GM12878 (cell line): Measurements from ENCODE around the gene SIM2. TPM values are rescaled to one million over a fixed set of nuclear protein-coding genes. Genes with fewer than 3 reads are reported as not detected.

ENCODE experiments used
- ATAC-seq: fragments of 200-7000 bp; cut with Tn5 transposase; 3 replicates; pipeline ENCODE4 v1.9.1; 2020; ENCODE audit warnings: mild to moderate bottlenecking, moderate library complexity
- BruUV-seq: library from RNA; stranded (reverse); fragments of 400-500 nt; replicated peaks from 2 replicates; lab custom pipeline; 2021; lab: Mats Ljungman, UMichigan
- CTCF ChIA-PET: fragments of 300-600 bp; sonication (Branson Sonifier 250); formaldehyde crosslinking; extraction: SDS; loops from one replicate; lab custom pipeline; 2021; ENCODE audit warnings: inconsistent platforms; lab: Yijun Ruan, JAX
- POLR2A ChIA-PET: fragments of 350-600 bp; formaldehyde crosslinking; extraction: SDS; loops from one replicate; lab custom pipeline; 2021; ENCODE audit warnings: inconsistent platforms; lab: Charles Lee
- RAD21 ChIA-PET: fragments of 300-600 bp; sonication (Branson Sonifier 250); formaldehyde crosslinking; loops from one replicate; lab custom pipeline; 2023; ENCODE audit warnings: antibody characterized with exemption; ENCODE audit not compliant: unreplicated experiment; lab: Charles Lee
- SMC1A ChIA-PET: fragments of 300-600 bp; sonication (Branson Sonifier 250); formaldehyde crosslinking; loops from one replicate; lab custom pipeline; 2023; ENCODE audit not compliant: unreplicated experiment, uncharacterized antibody; lab: Charles Lee
- DNase-seq: peaks from one replicate; pipeline ENCODE4 v3.0.0-alpha.2; 2011; ENCODE audit warnings: low read depth, low spot score
- FAIRE-seq: peaks from 3 replicates; lab custom pipeline; 2011; peaks lifted over from hg19 to GRCh38; lab: Jason Lieb, UNC
- H2AFZ ChIP-seq: 2 replicates; pipeline ENCODE4 v1.6.0; 2011; ENCODE audit warnings: low read depth, low read length, control low read depth; ENCODE audit not compliant: control insufficient read depth
- H3K27ac ChIP-seq: 2 replicates; pipeline ENCODE4 v1.5.1; 2011; ENCODE audit warnings: control low read depth; ENCODE audit not compliant: control insufficient read depth, insufficient read depth
- H3K27me3 ChIP-seq, 2 experiments: replicated peaks in 1 of 2; 2 replicates each; pipeline versions ENCODE4 v1.6.0 to v1.6.1; 2011; ENCODE audit warnings: low read length in 1 of 2; ENCODE audit not compliant: control insufficient read depth in 2 of 2, insufficient read depth in 2 of 2
- H3K36me3 ChIP-seq, 2 experiments: 2 replicates each; pipeline ENCODE4 v1.5.1; 2011; ENCODE audit warnings: low read length in 1 of 2; ENCODE audit not compliant: control insufficient read depth in 2 of 2, insufficient read depth in 2 of 2
- H3K4me1 ChIP-seq: 2 replicates; pipeline ENCODE4 v1.6.1; 2011; ENCODE audit warnings: mild to moderate bottlenecking, low read length, moderate library complexity, mixed read lengths; ENCODE audit not compliant: control insufficient read depth, insufficient read depth
- H3K4me2 ChIP-seq: 2 replicates; pipeline ENCODE4 v1.6.0; 2011; ENCODE audit warnings: control low read depth; ENCODE audit not compliant: control insufficient read depth, insufficient read depth
- H3K4me3 ChIP-seq: fragments of 200-600 bp; sonication (generic); 2 replicates; pipeline ENCODE4 v1.5.1; 2016
- H3K79me2 ChIP-seq: 2 replicates; pipeline ENCODE4 v1.6.0; 2011; ENCODE audit warnings: low read length; ENCODE audit not compliant: control insufficient read depth, insufficient read depth
- H3K9ac ChIP-seq: 2 replicates; pipeline ENCODE4 v1.8.0; 2011; ENCODE audit warnings: low read length, control low read depth, mixed read lengths; ENCODE audit not compliant: control insufficient read depth, insufficient read depth
- H3K9me3 ChIP-seq: replicated peaks from 3 replicates; pipeline ENCODE4 v1.5.1; 2011; ENCODE audit warnings: mild to moderate bottlenecking, low read length; ENCODE audit not compliant: control insufficient read depth, insufficient read depth
- H4K20me1 ChIP-seq: 2 replicates; pipeline ENCODE4 v1.6.0; 2011; ENCODE audit not compliant: control insufficient read depth, insufficient read depth
- BCL11A ChIP-seq: IDR thresholded peaks from 2 replicates; pipeline ENCODE4 v1.6.1; 2011; ENCODE audit warnings: low read depth, low read length
- BHLHE40 ChIP-seq, 2 experiments: fragments of 450-650 bp in 1 of 2; IDR thresholded peaks; 2 replicates each; pipeline ENCODE4 v1.6.1; 2011 to 2017; ENCODE audit warnings: low read depth in 2 of 2, borderline replicate concordance in 1 of 2, improper control_type of control experiment in 1 of 2, low read length in 1 of 2, mild to moderate bottlenecking in 1 of 2
- BRCA1 ChIP-seq: IDR thresholded peaks from 2 replicates; pipeline ENCODE4 v1.6.1; 2011; ENCODE audit warnings: low read depth, low read length, improper control_type of control experiment
- CBFB ChIP-seq: IDR thresholded peaks from 2 replicates; pipeline ENCODE4 v1.6.1; 2016; ENCODE audit warnings: antibody characterized with exemption, low read depth
- CHD1 ChIP-seq: IDR thresholded peaks from 2 replicates; pipeline ENCODE4 v1.6.1; 2012; ENCODE audit warnings: low read depth, low read length, improper control_type of control experiment
- EZH2 ChIP-seq: IDR thresholded peaks from 2 replicates; pipeline ENCODE4 v1.6.1; 2012; ENCODE audit warnings: low read depth, mild to moderate bottlenecking, control low read depth, inconsistent platforms, low read length, borderline replicate concordance; ENCODE audit not compliant: control insufficient read depth
- JUNB ChIP-seq: IDR thresholded peaks from 2 replicates; pipeline ENCODE4 v1.6.1; 2016; ENCODE audit warnings: antibody characterized with exemption, mild to moderate bottlenecking
- MTA2 ChIP-seq: fragments of 450-650 bp; IDR thresholded peaks from 2 replicates; pipeline ENCODE4 v1.6.1; 2016; ENCODE audit warnings: low read depth, mild to moderate bottlenecking, moderate library complexity
- NFIC ChIP-seq: IDR thresholded peaks from 2 replicates; pipeline ENCODE4 v1.6.1; 2012; ENCODE audit warnings: low read depth, mild to moderate bottlenecking, inconsistent platforms, low read length, moderate library complexity
- RAD21 ChIP-seq: IDR thresholded peaks from 2 replicates; pipeline ENCODE4 v1.6.1; 2011; ENCODE audit warnings: mild to moderate bottlenecking, low read depth, low read length, moderate library complexity; ENCODE audit not compliant: insufficient read depth
- RUNX3 ChIP-seq: IDR thresholded peaks from 2 replicates; pipeline ENCODE4 v1.6.1; 2012; ENCODE audit warnings: low read length, inconsistent platforms
- SIX5 ChIP-seq: IDR thresholded peaks from 2 replicates; pipeline ENCODE4 v1.6.1; 2011; ENCODE audit warnings: mild to moderate bottlenecking, low read depth, low read length, moderate library complexity; ENCODE audit not compliant: severe bottlenecking
- SMARCA5 ChIP-seq: fragments of 450-650 bp; IDR thresholded peaks from 2 replicates; pipeline ENCODE4 v1.6.1; 2017; ENCODE audit warnings: mild to moderate bottlenecking
- WGBS: methylation state at CpG from one replicate; pipeline ENCODE4 v1.1.6; 2016; ENCODE audit warnings: low lambda C conversion rate; ENCODE audit not compliant: insufficient replicate concordance, insufficient coverage; ENCODE audit errors: missing lambda C conversion rate; 5-methylcytosine and 5-hydroxymethylcytosine counted together
- in situ Hi-C: fragments of 300-500 bp; cut with MboI; formaldehyde crosslinking; loops from 9 replicates; pipeline ENCODE4 v1.14.3; 2018; ENCODE audit warnings: mixed read lengths
- intact Hi-C: fragments of 100-400 bp; cut with micrococcal nuclease; formaldehyde crosslinking; loops from one replicate; pipeline ENCODE4 v1.14.2; 2022; ENCODE audit not compliant: unreplicated experiment
- polyA plus RNA-seq, 11 experiments: library from polyadenylated mRNA; depleted of rRNA in 4 of 11; unstranded in 6 of 11; stranded (reverse) in 5 of 11; fragments of >200 nt; fragmentation: Nextera tagmentation in 4 of 11; fragmentation: Illumina TruSeq in 1 of 11; extraction: Ambion mirVana in 4 of 11; extraction: Trizol in 1 of 11; gene quantifications; 1 replicate in 1 of 11; 2 replicates in 10 of 11; pipeline versions ENCODE4 v1.2.1 to v1.2.3, GENCODE V29; 2011 to 2016; ENCODE audit warnings: inconsistent platforms in 2 of 11, missing spikeins in 2 of 11, low read depth in 1 of 11
- total RNA-seq, 4 experiments: library from RNA; depleted of rRNA in 3 of 4; stranded (reverse); fragments of >200 nt in 3 of 4; fragmentation: Illumina TruSeq in 1 of 4; extraction: Trizol in 1 of 4; gene quantifications; 2 replicates each; pipeline versions ENCODE4 v1.2.1 to v1.2.3, GENCODE V29; 2013 to 2021
- TF ChIP-seq, protein P1 (sequence below): IDR thresholded peaks from 2 replicates; pipeline ENCODE4 v1.6.1; 2012; ENCODE audit warnings: improper control_type of control experiment, low read depth, low read length; ENCODE audit not compliant: insufficient replicate concordance
- TF ChIP-seq, protein P2 (sequence below): fragments of 450-650 bp; IDR thresholded peaks from 2 replicates; pipeline ENCODE4 v1.6.1; 2018; ENCODE audit warnings: borderline replicate concordance, mild to moderate bottlenecking; ENCODE audit not compliant: partially characterized antibody
- TF ChIP-seq, protein P3 (sequence below): IDR thresholded peaks from 2 replicates; pipeline ENCODE4 v1.6.1; 2012; ENCODE audit warnings: low read depth, low read length, improper control_type of control experiment

Gene SIM2
- total and polyA plus RNA-seq, 10 of the 15 experiments (the other 5 are each of a cell fraction or from before 2014, with no cell fraction given) = 0.02 to 0.15 (median 0.05) TPM; not detected in 7

DNA sequence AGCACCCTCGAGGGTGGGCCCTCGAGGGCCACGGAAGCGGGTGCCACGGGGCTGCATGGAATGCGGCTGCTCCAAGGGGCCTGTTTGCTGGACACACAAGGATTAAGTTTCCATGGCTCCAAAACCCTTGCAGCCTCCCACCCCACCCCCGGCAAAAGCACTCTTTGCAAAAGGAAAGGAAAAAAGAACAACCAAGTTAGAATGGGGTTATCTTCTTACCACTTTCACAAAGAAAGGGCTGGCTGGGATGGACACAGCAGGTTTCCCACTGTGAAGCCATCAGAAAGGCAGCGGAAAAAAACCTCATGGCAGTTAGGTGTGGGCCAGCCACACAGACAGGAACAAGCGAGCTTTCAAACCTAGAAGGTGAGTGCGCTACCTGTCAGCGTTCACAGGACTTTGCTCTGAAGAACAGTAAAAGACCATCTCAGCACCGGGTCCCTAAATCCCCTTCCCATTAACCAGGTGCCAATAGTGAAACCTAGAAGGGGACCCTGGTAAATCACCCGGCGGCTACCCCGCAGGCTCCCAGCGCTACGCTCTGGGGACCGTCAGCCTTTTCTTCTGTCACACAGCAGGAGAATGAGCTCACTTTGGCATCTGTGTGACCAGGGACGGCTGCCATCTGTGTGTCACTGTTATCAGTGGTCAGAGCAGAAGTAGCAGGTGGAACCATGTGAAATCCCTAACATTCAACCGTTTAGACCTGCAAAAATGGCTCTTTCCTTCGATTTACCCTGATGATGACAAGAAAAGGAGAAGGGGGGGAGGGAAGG lies 93.0 kb downstream of the SIM2 start:
- BruUV-seq = no TSS peak

More for the DNA sequence above, 93.0 kb downstream of the SIM2 start:
- Histone ChIP-seq H4K20me1 (no peaks in the 10 kb centered on the region), H3K4me3 (no peak overlapping the region), H3K4me1 (no peaks in the 10 kb centered on the region), H3K79me2 (no peaks in the 10 kb centered on the region), H3K27me3 (no peaks in the 10 kb centered on the region), H2AFZ (no peak overlapping the region), H3K4me2 (no peak overlapping the region), H3K36me3 (no peaks in the 10 kb centered on the region), H3K27ac (no peak overlapping the region), H3K9me3 (no peaks in the 10 kb centered on the region; the same call in 2 of the 3 replicates)
- no peak for FAIRE-seq
- ChIA-PET RAD21 (no interaction called here), SMC1A (no interaction called here), POLR2A (no interaction called here)
- in situ Hi-C loops = no loop called here
- intact Hi-C loops = no loop called here
- WGBS = 83% methylated on average over 20 of the region's 21 CpGs
- ATAC-seq = no peak
- TF ChIP-seq SIX5 = no peak
- no peak for TF ChIP-seq CHD1
- TF ChIP-seq BRCA1 = no peak
- no peak for TF ChIP-seq BCL11A
- no peak for TF ChIP-seq RUNX3
- TF ChIP-seq, protein P1, sequence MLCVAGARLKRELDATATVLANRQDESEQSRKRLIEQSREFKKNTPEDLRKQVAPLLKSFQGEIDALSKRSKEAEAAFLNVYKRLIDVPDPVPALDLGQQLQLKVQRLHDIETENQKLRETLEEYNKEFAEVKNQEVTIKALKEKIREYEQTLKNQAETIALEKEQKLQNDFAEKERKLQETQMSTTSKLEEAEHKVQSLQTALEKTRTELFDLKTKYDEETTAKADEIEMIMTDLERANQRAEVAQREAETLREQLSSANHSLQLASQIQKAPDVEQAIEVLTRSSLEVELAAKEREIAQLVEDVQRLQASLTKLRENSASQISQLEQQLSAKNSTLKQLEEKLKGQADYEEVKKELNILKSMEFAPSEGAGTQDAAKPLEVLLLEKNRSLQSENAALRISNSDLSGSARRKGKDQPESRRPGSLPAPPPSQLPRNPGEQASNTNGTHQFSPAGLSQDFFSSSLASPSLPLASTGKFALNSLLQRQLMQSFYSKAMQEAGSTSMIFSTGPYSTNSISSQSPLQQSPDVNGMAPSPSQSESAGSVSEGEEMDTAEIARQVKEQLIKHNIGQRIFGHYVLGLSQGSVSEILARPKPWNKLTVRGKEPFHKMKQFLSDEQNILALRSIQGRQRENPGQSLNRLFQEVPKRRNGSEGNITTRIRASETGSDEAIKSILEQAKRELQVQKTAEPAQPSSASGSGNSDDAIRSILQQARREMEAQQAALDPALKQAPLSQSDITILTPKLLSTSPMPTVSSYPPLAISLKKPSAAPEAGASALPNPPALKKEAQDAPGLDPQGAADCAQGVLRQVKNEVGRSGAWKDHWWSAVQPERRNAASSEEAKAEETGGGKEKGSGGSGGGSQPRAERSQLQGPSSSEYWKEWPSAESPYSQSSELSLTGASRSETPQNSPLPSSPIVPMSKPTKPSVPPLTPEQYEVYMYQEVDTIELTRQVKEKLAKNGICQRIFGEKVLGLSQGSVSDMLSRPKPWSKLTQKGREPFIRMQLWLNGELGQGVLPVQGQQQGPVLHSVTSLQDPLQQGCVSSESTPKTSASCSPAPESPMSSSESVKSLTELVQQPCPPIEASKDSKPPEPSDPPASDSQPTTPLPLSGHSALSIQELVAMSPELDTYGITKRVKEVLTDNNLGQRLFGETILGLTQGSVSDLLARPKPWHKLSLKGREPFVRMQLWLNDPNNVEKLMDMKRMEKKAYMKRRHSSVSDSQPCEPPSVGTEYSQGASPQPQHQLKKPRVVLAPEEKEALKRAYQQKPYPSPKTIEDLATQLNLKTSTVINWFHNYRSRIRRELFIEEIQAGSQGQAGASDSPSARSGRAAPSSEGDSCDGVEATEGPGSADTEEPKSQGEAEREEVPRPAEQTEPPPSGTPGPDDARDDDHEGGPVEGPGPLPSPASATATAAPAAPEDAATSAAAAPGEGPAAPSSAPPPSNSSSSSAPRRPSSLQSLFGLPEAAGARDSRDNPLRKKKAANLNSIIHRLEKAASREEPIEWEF = no peak
- TF ChIP-seq EZH2 = no peak
- TF ChIP-seq, protein P2, sequence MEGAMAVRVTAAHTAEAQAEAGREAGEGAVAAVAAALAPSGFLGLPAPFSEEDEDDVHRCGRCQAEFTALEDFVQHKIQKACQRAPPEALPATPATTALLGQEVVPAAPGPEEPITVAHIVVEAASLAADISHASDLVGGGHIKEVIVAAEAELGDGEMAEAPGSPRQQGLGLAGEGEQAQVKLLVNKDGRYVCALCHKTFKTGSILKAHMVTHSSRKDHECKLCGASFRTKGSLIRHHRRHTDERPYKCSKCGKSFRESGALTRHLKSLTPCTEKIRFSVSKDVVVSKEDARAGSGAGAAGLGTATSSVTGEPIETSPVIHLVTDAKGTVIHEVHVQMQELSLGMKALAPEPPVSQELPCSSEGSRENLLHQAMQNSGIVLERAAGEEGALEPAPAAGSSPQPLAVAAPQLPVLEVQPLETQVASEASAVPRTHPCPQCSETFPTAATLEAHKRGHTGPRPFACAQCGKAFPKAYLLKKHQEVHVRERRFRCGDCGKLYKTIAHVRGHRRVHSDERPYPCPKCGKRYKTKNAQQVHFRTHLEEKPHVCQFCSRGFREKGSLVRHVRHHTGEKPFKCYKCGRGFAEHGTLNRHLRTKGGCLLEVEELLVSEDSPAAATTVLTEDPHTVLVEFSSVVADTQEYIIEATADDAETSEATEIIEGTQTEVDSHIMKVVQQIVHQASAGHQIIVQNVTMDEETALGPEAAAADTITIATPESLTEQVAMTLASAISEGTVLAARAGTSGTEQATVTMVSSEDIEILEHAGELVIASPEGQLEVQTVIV = no peak
- no peak for TF ChIP-seq NFIC
- no peak for TF ChIP-seq JUNB
- TF ChIP-seq MTA2 = no peak
- no peak for TF ChIP-seq SMARCA5
- no peak for TF ChIP-seq CBFB
- TF ChIP-seq, protein P3, sequence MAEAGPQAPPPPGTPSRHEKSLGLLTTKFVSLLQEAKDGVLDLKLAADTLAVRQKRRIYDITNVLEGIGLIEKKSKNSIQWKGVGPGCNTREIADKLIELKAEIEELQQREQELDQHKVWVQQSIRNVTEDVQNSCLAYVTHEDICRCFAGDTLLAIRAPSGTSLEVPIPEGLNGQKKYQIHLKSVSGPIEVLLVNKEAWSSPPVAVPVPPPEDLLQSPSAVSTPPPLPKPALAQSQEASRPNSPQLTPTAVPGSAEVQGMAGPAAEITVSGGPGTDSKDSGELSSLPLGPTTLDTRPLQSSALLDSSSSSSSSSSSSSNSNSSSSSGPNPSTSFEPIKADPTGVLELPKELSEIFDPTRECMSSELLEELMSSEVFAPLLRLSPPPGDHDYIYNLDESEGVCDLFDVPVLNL = no peak
- no peak for TF ChIP-seq BHLHE40 (IDR thresholded peaks at IDR 0.05; ENCODE audit: borderline replicate concordance in 1 of 2, low read depth in 2 of 2, low read length in 1 of 2)
- no peak for TF ChIP-seq RAD21
- TF ChIP-seq, all 136 proteins: peak for 0
- no peak overlapping the region for H3K9ac ChIP-seq
- CTCF ChIA-PET = no interaction called here
- no peak for DNase-seq
